GM18517 (cell line): Measurements from ENCODE around the gene POLD2.

Source experiments
- ATAC-seq: cut with Tn5 transposase; IDR thresholded peaks from one replicate; pipeline ENCODE4 v1.9.1; 2021; ENCODE audit warnings: mild to moderate bottlenecking, moderate library complexity; ENCODE audit not compliant: unreplicated experiment

Gene POLD2

GRCh38 chr7:44152971-44153947 is 29.9 kb upstream of the POLD2 start:
- ATAC-seq: no peak

DNA sequence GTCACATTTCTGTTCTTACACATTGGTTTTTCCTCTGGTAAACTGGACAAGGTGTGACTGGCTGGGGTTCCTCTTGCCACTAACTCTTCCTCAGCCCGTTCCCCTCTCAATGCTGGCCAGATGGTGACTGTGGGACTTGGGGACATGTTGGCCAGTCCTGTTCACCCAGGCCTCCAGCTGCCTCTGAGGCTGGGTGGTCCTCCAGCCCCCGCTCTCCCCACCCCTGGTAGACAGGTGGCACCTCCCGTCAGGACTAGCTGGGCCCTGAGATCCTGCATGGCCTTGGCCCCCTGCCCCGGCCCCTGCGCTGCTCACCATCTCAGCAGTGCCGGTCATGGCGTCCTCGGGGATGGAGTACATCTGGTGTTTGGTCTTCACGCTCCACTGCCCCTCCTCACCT is 28.6 kb upstream of the POLD2 start:
- no peak for ATAC-seq

DNA sequence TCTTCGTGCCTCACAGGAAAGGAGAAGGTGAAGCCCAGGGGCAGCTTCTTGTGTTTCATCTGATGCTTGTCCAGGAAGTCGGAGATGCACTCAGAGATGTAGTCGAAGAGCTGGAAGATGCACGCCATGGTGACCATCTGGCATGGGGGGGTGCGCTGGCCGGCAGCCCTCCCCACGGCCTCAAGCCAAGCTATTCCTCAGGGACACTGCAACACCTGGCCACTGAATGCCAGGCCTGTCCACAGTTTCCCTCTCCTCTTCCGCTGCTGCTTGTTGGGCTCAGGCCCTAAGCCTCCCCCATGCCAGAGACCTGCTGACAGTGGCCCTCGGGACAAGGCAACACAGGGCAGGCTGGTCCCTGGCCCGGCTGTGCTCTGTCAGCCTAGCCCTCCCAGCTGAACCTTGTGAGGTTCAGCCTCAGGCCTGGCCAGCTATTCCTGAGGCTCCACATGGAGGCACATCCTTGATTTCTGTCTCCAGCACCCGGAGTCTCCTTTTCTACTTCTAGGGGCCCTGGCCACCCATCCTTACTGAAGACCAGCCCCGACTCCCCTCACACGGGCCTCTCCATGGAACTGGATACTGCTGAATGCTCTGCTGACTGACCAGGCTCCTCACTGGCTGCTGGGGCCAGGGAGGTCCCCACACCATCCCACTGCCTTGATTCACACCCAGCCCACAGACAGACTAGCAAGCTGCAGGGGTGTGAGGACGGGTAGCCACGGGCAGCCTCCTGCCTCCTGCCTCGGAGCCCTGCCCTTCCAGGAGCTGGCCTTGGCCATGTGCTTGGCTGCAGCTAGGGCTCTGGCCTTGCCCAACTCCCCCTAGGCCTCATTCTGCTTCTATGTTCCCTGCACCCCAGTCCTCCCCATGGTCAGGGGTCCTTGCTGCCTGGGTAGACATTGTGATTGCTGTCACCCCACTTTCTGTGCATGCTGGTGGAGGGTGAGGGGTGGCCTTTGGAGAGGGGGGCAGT is 27.9 kb upstream of the POLD2 start:
- no peak for ATAC-seq

GRCh38 chr7:44150466-44150832 is 27.1 kb upstream of the POLD2 start:
- ATAC-seq: no peak

- no peak for ATAC-seq
Observed at GRCh38 chr7:44149571-44150465, 26.5 kb upstream of the POLD2 start.

GRCh38 chr7:44148961-44149536 is 25.7 kb upstream of the POLD2 start:
- ATAC-seq: no peak

GRCh38 chr7:44148166-44148565 is 24.8 kb upstream of the POLD2 start:
- no peak for ATAC-seq

GRCh38 chr7:44147026-44147991 is 24.0 kb upstream of the POLD2 start:
- no peak for ATAC-seq

DNA sequence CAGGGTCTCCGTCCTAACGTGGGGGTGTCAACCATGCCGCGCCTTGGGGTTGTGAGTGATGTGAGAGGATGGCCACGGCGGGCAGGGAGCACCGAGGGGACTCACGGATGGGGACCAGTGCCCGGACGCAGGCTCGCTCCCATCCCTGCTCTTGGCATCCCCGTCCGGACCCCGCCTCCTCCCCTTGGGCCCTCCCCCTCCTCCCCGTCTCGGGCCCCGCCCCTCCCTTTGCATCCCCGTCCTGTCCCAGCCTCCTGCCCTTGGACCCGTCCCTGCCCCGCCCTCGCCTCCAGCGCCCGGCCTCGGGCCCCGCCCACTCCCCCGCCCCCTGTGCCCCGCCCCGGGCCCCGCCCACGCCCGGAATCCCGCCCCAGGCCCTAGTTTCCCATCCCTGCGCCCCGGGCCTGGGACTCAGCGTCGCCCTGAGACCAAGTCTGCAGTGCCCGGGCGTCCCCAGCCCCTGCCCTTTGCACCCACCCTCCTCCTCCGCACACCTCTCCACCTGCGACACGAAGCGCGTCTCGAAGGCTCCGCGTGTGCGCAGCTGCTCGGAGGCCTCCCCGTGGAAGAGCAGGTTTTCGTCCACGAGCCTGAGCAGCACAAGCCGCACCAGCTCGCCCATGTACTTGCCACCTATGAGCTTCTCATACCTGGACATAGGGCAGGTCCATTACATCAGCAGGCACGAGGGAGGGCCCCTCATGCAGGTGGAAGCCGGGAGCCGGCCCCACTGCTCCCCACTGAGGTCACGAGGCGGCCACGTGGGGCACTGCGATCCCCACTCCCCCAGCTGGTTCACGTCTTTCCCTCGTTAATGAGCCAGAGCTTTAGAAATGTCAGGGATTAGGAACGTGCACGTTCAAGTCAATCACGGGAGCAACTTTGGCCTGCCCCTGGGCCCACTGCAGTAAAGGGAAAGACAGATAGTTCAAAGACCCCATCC is 22.9 kb upstream of the POLD2 start:
- ATAC-seq: no peak

GRCh38 chr7:44145479-44145968 is 22.2 kb upstream of the POLD2 start:
- ATAC-seq: no peak

- ATAC-seq: no peak
Observed at GRCh38 chr7:44144968-44145478, 21.7 kb upstream of the POLD2 start.

- no peak for ATAC-seq
Observed at GRCh38 chr7:44144426-44144967, 21.1 kb upstream of the POLD2 start.

DNA sequence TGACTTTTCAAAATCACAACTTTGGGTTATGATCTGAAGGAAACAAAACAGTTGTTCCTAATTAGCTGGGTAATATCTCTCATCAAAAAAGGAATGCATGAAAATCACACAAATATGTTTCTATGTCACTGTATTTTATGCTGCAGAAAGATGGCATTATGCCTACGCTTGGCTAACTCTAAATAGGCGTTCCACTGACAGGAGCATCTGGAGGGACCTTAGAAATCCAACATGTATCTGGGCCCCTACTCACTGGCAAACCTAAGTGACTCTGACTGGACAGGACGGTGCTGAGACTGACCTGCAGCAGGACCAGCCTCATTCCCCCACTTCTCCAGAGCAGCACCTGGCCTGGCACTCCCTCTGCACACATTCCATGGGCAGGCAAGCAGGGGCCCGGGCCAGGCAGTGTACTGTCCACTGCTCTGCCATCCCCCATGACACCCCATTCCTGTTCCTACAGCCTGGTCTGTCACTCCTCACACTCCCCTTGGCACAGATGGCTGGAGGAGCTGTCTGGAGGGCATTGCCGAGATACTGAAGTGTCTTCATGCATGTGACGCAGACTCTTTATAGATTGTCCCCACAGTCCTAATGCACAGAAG is 20.4 kb upstream of the POLD2 start:
- no peak for ATAC-seq

GRCh38 chr7:44142028-44142427 is 18.7 kb upstream of the POLD2 start:
- ATAC-seq: no peak

GRCh38 chr7:44141221-44141850 is 18.0 kb upstream of the POLD2 start, which contains the start of gene MYL7:
Gene MYL7 (minus strand): TSS chr7:44141332. CDS start chr7:44141305, 27 bp downstream.
- no peak for ATAC-seq

- ATAC-seq: no peak
Observed at GRCh38 chr7:44140341-44140740, 17.0 kb upstream of the POLD2 start.
